Fibroblast of lung (primary cell): Measurements from ENCODE around the gene KLHL5.

Experiments used
- CTCF ChIP-seq, 2 donors: IDR thresholded peaks in 1 of 2; conservative IDR thresholded peaks in 1 of 2; 1 replicate in 1 of 2; 2 replicates in 1 of 2; pipeline ENCODE4 v1.5.1; 2011 to 2012; ENCODE audit warnings: low read length in 2 of 2, control low read depth in 1 of 2, inconsistent platforms in 1 of 2, low read depth in 1 of 2, mild to moderate bottlenecking in 1 of 2
- EZH2 ChIP-seq: IDR thresholded peaks from 2 replicates; pipeline ENCODE4 v1.5.1; 2012; ENCODE audit warnings: low read length, control low read depth, mild to moderate bottlenecking; ENCODE audit errors: missing control alignments

DNA sequence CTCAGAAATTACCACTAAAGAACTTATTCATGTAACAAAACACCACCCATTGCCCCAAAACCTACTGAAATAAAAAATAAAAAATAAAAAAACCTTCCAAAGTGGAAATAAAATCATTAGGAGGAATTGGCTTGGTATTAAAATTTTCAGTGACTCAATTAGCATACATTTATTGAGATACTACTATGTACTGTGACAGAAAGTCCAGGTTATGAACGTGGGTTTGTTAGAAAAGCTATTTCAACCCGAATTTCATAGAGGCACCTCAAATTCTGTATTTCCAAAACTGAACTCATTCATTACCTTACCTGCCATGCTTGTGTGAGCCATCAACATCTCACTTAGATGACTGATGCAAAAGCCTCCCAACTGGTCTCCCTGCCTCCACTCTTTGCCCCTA is 16.8 kb downstream of the KLHL5 start:
- TF ChIP-seq CTCF (conservative IDR thresholded peaks at IDR 0.05 in 1 of 2, IDR thresholded peaks at IDR 0.05 in 1 of 2; ENCODE audit: low read depth in 1 of 2, low read length in 2 of 2) (no peak), EZH2 (no peak)
